ENCODE measurements around the gene FGB. TPM values are rescaled to one million over a fixed set of nuclear protein-coding genes. Genes with fewer than 3 reads are reported as not detected.

Gene FGB
- total and polyA plus RNA-seq, 2 of the 13 experiments (the other 11 are each of a cell fraction or from before 2014, with no cell fraction given) = 226 to 784 TPM

GRCh38 chr4:154590329-154591006 is 27.7 kb downstream of the FGB start, which contains the start of gene FGA (continued):
- 0 out of 2 replicates have a peak, but pooled peaks have one; percentile 13 for TF ChIP-seq TEAD2 (CRISPR knock-in tag; IDR thresholded peaks at IDR 0.05)
- TF ChIP-seq HMG20A (CRISPR knock-in tag; IDR thresholded peaks at IDR 0.05; ENCODE audit: borderline replicate concordance) = peak; percentile 99
- TF ChIP-seq TCF7L2 (IDR thresholded peaks at IDR 0.05; ENCODE audit: low read depth, low read length) = peak; percentile 38; the same call in 1 of the 2 replicates
- TF ChIP-seq MBD4 (IDR thresholded peaks at IDR 0.05; ENCODE audit: borderline replicate concordance, low read length) = 0 out of 2 replicates have a peak, but pooled peaks have one; percentile 52
- TF ChIP-seq FOXC1 (CRISPR knock-in tag; IDR thresholded peaks at IDR 0.05; ENCODE audit: borderline replicate concordance) = 0 out of 2 replicates have a peak, but pooled peaks have one; percentile 79
- peak; percentile 94 for TF ChIP-seq KDM4B (CRISPR knock-in tag; IDR thresholded peaks at IDR 0.05)
- no peak for TF ChIP-seq ZNF3 (CRISPR knock-in tag; IDR thresholded peaks at IDR 0.05)
- 0 out of 3 replicates have a peak, but pooled peaks have one; percentile 14 for TF ChIP-seq MXI1 (IDR thresholded peaks at IDR 0.05; ENCODE audit: borderline replicate concordance, low read depth, low read length)
- TF ChIP-seq DNMT1 (CRISPR knock-in tag; IDR thresholded peaks at IDR 0.05) = no peak
- TF ChIP-seq ZC3H4 (CRISPR knock-in tag; IDR thresholded peaks at IDR 0.05; ENCODE audit: borderline replicate concordance) = peak; percentile 50; the same call in 1 of the 2 replicates
- TF ChIP-seq ZNF276 (CRISPR knock-in tag; IDR thresholded peaks at IDR 0.05; ENCODE audit: low read depth) = peak; percentile 66; the same call in 1 of the 2 replicates
- no peak for TF ChIP-seq ZNF570 (CRISPR knock-in tag; IDR thresholded peaks at IDR 0.05; ENCODE audit: borderline replicate concordance)
- no peak for TF ChIP-seq RELA (CRISPR knock-in tag; IDR thresholded peaks at IDR 0.05)
- 0 out of 2 replicates have a peak, but pooled peaks have one; percentile 25 for TF ChIP-seq TSC22D2 (CRISPR knock-in tag; IDR thresholded peaks at IDR 0.05; ENCODE audit: borderline replicate concordance)
- TF ChIP-seq ATF2 (CRISPR knock-in tag; IDR thresholded peaks at IDR 0.05) = peak; percentile 95
- TF ChIP-seq HMGXB4 (CRISPR knock-in tag; IDR thresholded peaks at IDR 0.05; ENCODE audit: borderline replicate concordance in 1 of 2, low read depth in 1 of 2) = peak in 1 of 2 experiments; percentile 37; a peak in 1 of 4 replicates
- TF ChIP-seq ZSCAN31 (CRISPR knock-in tag; IDR thresholded peaks at IDR 0.05; ENCODE audit: low read depth) = peak; percentile 42; the same call in 1 of the 2 replicates
- peak; percentile 59 for TF ChIP-seq TEF (CRISPR knock-in tag; IDR thresholded peaks at IDR 0.05)
- TF ChIP-seq ZNF800 (CRISPR knock-in tag; IDR thresholded peaks at IDR 0.05) = peak; percentile 57; the same call in 1 of the 2 replicates
- TF ChIP-seq RBAK (CRISPR knock-in tag; IDR thresholded peaks at IDR 0.05) = no peak
- 0 out of 2 replicates have a peak, but pooled peaks have one; percentile 41 for TF ChIP-seq ZFP90 (CRISPR knock-in tag; IDR thresholded peaks at IDR 0.05; ENCODE audit: borderline replicate concordance)
